HEK293 (cell line): ENCODE data around the gene GSG1L2.

Source experiments
- CTCF ChIA-PET: fragments of 350-600 bp; formaldehyde crosslinking; extraction: SDS; loops from one replicate; lab custom pipeline; 2021; ENCODE audit warnings: antibody characterized with exemption; lab: Yijun Ruan, JAX
- POLR2A ChIA-PET: fragments of 300-600 bp; formaldehyde crosslinking; extraction: SDS; loops from one replicate; lab custom pipeline; 2020; ENCODE audit warnings: antibody characterized with exemption, inconsistent platforms; lab: Yijun Ruan, JAX
- H3K27ac ChIP-seq: fragments of 200-500 bp; sonication (Bioruptor generic); 2 replicates; pipeline ENCODE4 v1.5.1; 2014; ENCODE audit warnings: low read depth, low read length, control low read depth, inconsistent platforms; ENCODE audit errors: extremely low read depth
- H3K36me3 ChIP-seq, 2 experiments: fragments of 200-500 bp in 1 of 2; sonication (Bioruptor generic) in 1 of 2; 1 replicate in 1 of 2; 2 replicates in 1 of 2; pipeline ENCODE4 v1.5.1; 2014 to 2017; ENCODE audit warnings: inconsistent platforms in 2 of 2, low read length in 2 of 2; ENCODE audit not compliant: control insufficient read depth in 2 of 2, insufficient read depth in 1 of 2
- H3K4me1 ChIP-seq: fragments of 200-500 bp; sonication (Bioruptor generic); 2 replicates; pipeline ENCODE4 v1.5.1; 2014; ENCODE audit warnings: mild to moderate bottlenecking, low read length, inconsistent platforms; ENCODE audit not compliant: control insufficient read depth, insufficient read depth
- H3K4me3 ChIP-seq: 2 replicates; pipeline ENCODE4 v1.5.1; 2011; ENCODE audit warnings: low read depth, mild to moderate bottlenecking, control low read depth, low read length, moderate library complexity
- H3K9me3 ChIP-seq: fragments of 200-500 bp; sonication (Bioruptor generic); 2 replicates; pipeline ENCODE4 v1.5.1; 2014; ENCODE audit warnings: low read depth, low read length, inconsistent platforms; ENCODE audit not compliant: control insufficient read depth, insufficient read depth
- BCL11B ChIP-seq: fragments of 450-650 bp; formaldehyde crosslinking; IDR thresholded peaks from 2 replicates; pipeline ENCODE4 v1.5.1; 2016; ENCODE audit warnings: low read depth, missing biosample characterization, missing genetic modification characterization
- GLIS1 ChIP-seq: fragments of 450-650 bp; formaldehyde crosslinking; IDR thresholded peaks from 2 replicates; pipeline ENCODE4 v1.5.1; 2016; ENCODE audit warnings: missing biosample characterization, missing genetic modification characterization
- KLF7 ChIP-seq: fragments of 450-650 bp; formaldehyde crosslinking; IDR thresholded peaks from 2 replicates; pipeline ENCODE4 v1.5.1; 2016; ENCODE audit warnings: missing biosample characterization, missing genetic modification characterization, borderline replicate concordance
- SALL2 ChIP-seq: fragments of 450-650 bp; formaldehyde crosslinking; IDR thresholded peaks from 2 replicates; pipeline ENCODE4 v1.5.0; 2017; ENCODE audit warnings: missing biosample characterization, mild to moderate bottlenecking, missing genetic modification characterization, borderline replicate concordance
- YY1 ChIP-seq: fragments of 450-650 bp; formaldehyde crosslinking; IDR thresholded peaks from 2 replicates; pipeline ENCODE4 v1.5.1; 2018; ENCODE audit warnings: missing biosample characterization, missing genetic modification characterization
- YY2 ChIP-seq: fragments of 450-650 bp; formaldehyde crosslinking; IDR thresholded peaks from 2 replicates; pipeline ENCODE4 v1.5.1; 2016; ENCODE audit warnings: missing biosample characterization, missing genetic modification characterization
- ZNF132 ChIP-seq: fragments of 450-650 bp; formaldehyde crosslinking; IDR thresholded peaks from 2 replicates; pipeline ENCODE4 v1.5.1; 2017; ENCODE audit warnings: missing biosample characterization, missing genetic modification characterization, borderline replicate concordance
- ZNF24 ChIP-seq: fragments of 450-650 bp; formaldehyde crosslinking; IDR thresholded peaks from 2 replicates; pipeline ENCODE4 v1.5.1; 2016; ENCODE audit warnings: missing biosample characterization, missing genetic modification characterization
- ZNF324 ChIP-seq: fragments of 450-650 bp; formaldehyde crosslinking; IDR thresholded peaks from 2 replicates; pipeline ENCODE4 v1.5.1; 2016; ENCODE audit warnings: missing biosample characterization, missing genetic modification characterization
- ZNF341 ChIP-seq: fragments of 450-650 bp; formaldehyde crosslinking; IDR thresholded peaks from 2 replicates; pipeline ENCODE4; 2016; ENCODE audit warnings: low read depth, missing biosample characterization, missing genetic modification characterization
- ZNF555 ChIP-seq: fragments of 450-650 bp; formaldehyde crosslinking; conservative IDR thresholded peaks from 2 replicates; pipeline ENCODE4 v1.5.1; 2017; ENCODE audit warnings: missing biosample characterization, mild to moderate bottlenecking, missing genetic modification characterization, inconsistent platforms
- ZNF561 ChIP-seq: fragments of 450-650 bp; IDR thresholded peaks from 2 replicates; pipeline ENCODE4 v1.5.1; 2018; ENCODE audit warnings: missing biosample characterization, missing genetic modification characterization, borderline replicate concordance
- ZNF629 ChIP-seq: fragments of 450-650 bp; formaldehyde crosslinking; IDR thresholded peaks from 2 replicates; pipeline ENCODE4 v1.5.1; 2017; ENCODE audit warnings: missing biosample characterization, missing genetic modification characterization
- ZNF664 ChIP-seq: fragments of 450-650 bp; formaldehyde crosslinking; IDR thresholded peaks from 2 replicates; pipeline ENCODE4 v1.5.1; 2016; ENCODE audit warnings: missing biosample characterization, missing genetic modification characterization
- ZNF677 ChIP-seq: fragments of 450-650 bp; IDR thresholded peaks from 2 replicates; pipeline ENCODE4 v1.5.0; 2018; ENCODE audit warnings: missing biosample characterization, mild to moderate bottlenecking, missing genetic modification characterization, moderate library complexity
- ZNF701 ChIP-seq: fragments of 450-650 bp; formaldehyde crosslinking; IDR thresholded peaks from 2 replicates; pipeline ENCODE4 v1.5.1; 2016; ENCODE audit warnings: missing biosample characterization, missing genetic modification characterization
- ZNF707 ChIP-seq: fragments of 450-650 bp; formaldehyde crosslinking; IDR thresholded peaks from 2 replicates; pipeline ENCODE4 v1.5.1; 2016; ENCODE audit warnings: missing biosample characterization, missing genetic modification characterization
- ZSCAN23 ChIP-seq: fragments of 450-650 bp; formaldehyde crosslinking; IDR thresholded peaks from 2 replicates; pipeline ENCODE4 v1.5.1; 2016; ENCODE audit warnings: missing biosample characterization, missing genetic modification characterization
- ZXDB ChIP-seq: fragments of 450-650 bp; formaldehyde crosslinking; IDR thresholded peaks from 2 replicates; pipeline ENCODE4 v1.5.1; 2016; ENCODE audit warnings: missing biosample characterization, missing genetic modification characterization
- TF ChIP-seq, protein P1 (sequence below): fragments of 450-650 bp; formaldehyde crosslinking; IDR thresholded peaks from 2 replicates; pipeline ENCODE4 v1.5.1; 2016; ENCODE audit warnings: missing biosample characterization, missing genetic modification characterization
- TF ChIP-seq, protein P2 (sequence below): fragments of 450-650 bp; formaldehyde crosslinking; IDR thresholded peaks from 2 replicates; pipeline ENCODE4 v1.5.1; 2016; ENCODE audit warnings: missing biosample characterization, missing genetic modification characterization
- TF ChIP-seq, protein P3 (sequence below): fragments of 450-650 bp; formaldehyde crosslinking; IDR thresholded peaks from 2 replicates; pipeline ENCODE4 v1.5.1; 2017; ENCODE audit warnings: missing biosample characterization, missing genetic modification characterization
- TF ChIP-seq, protein P4 (sequence below): fragments of 450-650 bp; formaldehyde crosslinking; IDR thresholded peaks from 2 replicates; pipeline ENCODE4 v1.5.1; 2016; ENCODE audit warnings: missing biosample characterization, missing genetic modification characterization
- TF ChIP-seq, protein P5 (sequence below): fragments of 450-650 bp; formaldehyde crosslinking; IDR thresholded peaks from 2 replicates; pipeline ENCODE4 v1.5.1; 2016; ENCODE audit warnings: missing biosample characterization, missing genetic modification characterization

Gene GSG1L2

DNA sequence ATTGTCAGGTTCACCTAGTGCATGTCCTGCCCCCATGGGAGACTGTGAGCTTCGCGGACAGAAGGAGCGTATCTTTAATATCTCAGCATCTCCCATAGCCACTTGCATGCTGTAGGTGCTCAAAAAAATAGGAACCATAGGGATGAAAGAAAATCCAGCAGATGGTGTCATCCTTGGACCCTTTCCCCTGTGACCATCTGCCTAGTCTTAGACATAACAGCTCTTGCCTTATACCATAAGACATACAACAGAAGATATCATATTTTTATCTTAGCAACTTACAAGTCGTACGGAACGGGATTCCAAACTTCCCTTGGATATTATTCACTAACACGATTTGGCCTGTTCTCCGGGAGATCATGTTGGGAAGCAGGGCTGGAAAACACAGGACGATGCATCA lies 45.0 kb downstream of the GSG1L2 start:
- Histone ChIP-seq H3K9me3 (no peaks in the 10 kb centered on the region), H3K36me3 (no peaks in the 10 kb centered on the region), H3K27ac (no peak overlapping the region), H3K4me3 (no peak overlapping the region), H3K4me1 (no peaks in the 10 kb centered on the region)
- ChIA-PET CTCF (interaction anchor here (0.7 kb wide), 1 partner anchor 339 kb away, joined by 3 read pairs; no protein-coding TSS in a partner anchor), POLR2A (no interaction called here)
- no peak for TF ChIP-seq KLF7 (tag by site-specific recombination)
- TF ChIP-seq ZNF629 (tag by site-specific recombination): no peak
- no peak for TF ChIP-seq YY2
- TF ChIP-seq ZXDB (tag by site-specific recombination): no peak
- TF ChIP-seq, protein P1, sequence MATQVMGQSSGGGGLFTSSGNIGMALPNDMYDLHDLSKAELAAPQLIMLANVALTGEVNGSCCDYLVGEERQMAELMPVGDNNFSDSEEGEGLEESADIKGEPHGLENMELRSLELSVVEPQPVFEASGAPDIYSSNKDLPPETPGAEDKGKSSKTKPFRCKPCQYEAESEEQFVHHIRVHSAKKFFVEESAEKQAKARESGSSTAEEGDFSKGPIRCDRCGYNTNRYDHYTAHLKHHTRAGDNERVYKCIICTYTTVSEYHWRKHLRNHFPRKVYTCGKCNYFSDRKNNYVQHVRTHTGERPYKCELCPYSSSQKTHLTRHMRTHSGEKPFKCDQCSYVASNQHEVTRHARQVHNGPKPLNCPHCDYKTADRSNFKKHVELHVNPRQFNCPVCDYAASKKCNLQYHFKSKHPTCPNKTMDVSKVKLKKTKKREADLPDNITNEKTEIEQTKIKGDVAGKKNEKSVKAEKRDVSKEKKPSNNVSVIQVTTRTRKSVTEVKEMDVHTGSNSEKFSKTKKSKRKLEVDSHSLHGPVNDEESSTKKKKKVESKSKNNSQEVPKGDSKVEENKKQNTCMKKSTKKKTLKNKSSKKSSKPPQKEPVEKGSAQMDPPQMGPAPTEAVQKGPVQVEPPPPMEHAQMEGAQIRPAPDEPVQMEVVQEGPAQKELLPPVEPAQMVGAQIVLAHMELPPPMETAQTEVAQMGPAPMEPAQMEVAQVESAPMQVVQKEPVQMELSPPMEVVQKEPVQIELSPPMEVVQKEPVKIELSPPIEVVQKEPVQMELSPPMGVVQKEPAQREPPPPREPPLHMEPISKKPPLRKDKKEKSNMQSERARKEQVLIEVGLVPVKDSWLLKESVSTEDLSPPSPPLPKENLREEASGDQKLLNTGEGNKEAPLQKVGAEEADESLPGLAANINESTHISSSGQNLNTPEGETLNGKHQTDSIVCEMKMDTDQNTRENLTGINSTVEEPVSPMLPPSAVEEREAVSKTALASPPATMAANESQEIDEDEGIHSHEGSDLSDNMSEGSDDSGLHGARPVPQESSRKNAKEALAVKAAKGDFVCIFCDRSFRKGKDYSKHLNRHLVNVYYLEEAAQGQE: no peak

DNA sequence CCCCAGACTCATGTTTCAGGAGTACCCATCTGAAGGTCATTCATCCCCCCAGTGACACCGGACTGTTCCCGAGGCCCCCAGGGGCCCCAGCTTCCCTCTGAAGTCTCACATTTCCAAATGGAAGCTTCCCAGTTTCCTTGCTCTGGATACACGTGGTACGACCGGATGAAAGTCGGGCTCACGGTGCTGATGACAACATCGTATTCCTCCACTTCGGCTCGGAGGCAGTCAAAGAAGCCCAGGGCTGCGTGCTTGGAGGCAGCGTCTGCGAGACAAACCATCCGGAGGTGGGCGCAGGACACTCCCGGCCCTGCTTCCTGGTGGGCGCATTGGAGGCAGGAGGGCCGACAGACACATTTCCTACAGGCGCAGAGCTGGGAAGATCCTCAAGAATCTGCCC lies 49.2 kb downstream of the GSG1L2 start:
- no peak overlapping the region for H3K27ac ChIP-seq
- H3K9me3 ChIP-seq: no peaks in the 10 kb centered on the region
- no peak for TF ChIP-seq SALL2 (tag by site-specific recombination)
- no peak for TF ChIP-seq ZNF132
- TF ChIP-seq GLIS1 (tag by site-specific recombination): no peak
- TF ChIP-seq YY1 (tag by site-specific recombination): no peak
- no peak for TF ChIP-seq BCL11B
- TF ChIP-seq ZNF701: no peak
- no peak for TF ChIP-seq ZNF324 (tag by site-specific recombination)
- H3K4me1 ChIP-seq: no peaks in the 10 kb centered on the region
- ChIA-PET POLR2A (no interaction called here), CTCF (interaction anchor here (0.6 to 1.0 kb wide), 3 partner anchors 65 to 199 kb away, joined by 3 read pairs; no protein-coding TSS in a partner anchor)
- no peaks in the 10 kb centered on the region for H3K36me3 ChIP-seq
- no peak overlapping the region for H3K4me3 ChIP-seq

DNA sequence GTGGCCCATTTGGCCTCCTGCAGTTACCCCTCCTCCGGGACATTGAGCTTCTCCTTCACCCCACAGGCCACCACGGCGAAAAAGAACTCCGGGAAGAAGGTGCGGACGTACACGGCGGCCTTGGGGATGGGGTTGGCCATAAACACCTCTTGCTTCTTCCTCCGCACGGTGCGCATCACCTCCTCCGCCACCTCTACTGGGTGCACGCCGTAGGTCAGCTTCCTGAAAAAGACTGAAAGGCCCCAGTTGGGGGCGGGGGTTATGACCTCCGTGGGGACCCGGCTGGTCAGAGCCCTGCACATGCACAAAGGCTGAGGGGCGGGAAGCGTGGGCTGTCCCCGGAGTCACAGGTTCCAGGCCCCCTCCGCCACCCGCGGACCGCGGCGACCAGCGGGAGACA lies 50.4 kb downstream of the GSG1L2 start:
- no peaks in the 10 kb centered on the region for H3K4me1 ChIP-seq
- no peaks in the 10 kb centered on the region for H3K36me3 ChIP-seq
- H3K27ac ChIP-seq: no peak overlapping the region
- no peak overlapping the region for H3K4me3 ChIP-seq
- POLR2A ChIA-PET: no interaction called here
- CTCF ChIA-PET: interaction anchor here (0.8 kb wide), 2 partner anchors 43 to 218 kb away, joined by 3 to 4 read pairs; no protein-coding TSS in a partner anchor
- no peaks in the 10 kb centered on the region for H3K9me3 ChIP-seq
- TF ChIP-seq ZNF24 (tag by site-specific recombination): no peak
- TF ChIP-seq, protein P2, sequence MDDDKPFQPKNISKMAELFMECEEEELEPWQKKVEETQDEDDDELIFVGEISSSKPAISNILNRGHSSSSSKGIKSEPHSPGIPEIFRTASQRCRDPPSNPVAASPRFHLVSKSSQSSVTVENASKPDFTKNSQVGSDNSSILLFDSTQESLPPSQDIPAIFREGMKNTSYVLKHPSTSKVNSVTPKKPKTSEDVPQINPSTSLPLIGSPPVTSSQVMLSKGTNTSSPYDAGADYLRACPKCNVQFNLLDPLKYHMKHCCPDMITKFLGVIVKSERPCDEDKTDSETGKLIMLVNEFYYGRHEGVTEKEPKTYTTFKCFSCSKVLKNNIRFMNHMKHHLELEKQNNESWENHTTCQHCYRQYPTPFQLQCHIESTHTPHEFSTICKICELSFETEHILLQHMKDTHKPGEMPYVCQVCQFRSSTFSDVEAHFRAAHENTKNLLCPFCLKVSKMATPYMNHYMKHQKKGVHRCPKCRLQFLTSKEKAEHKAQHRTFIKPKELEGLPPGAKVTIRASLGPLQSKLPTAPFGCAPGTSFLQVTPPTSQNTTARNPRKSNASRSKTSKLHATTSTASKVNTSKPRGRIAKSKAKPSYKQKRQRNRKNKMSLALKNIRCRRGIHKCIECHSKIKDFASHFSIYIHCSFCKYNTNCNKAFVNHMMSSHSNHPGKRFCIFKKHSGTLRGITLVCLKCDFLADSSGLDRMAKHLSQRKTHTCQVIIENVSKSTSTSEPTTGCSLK (tag by site-specific recombination): no peak
- TF ChIP-seq ZNF664 (tag by site-specific recombination): no peak
- no peak for TF ChIP-seq ZSCAN23
- TF ChIP-seq ZNF677 (tag by site-specific recombination): no peak
- no peak for TF ChIP-seq ZNF132
- TF ChIP-seq, protein P3, sequence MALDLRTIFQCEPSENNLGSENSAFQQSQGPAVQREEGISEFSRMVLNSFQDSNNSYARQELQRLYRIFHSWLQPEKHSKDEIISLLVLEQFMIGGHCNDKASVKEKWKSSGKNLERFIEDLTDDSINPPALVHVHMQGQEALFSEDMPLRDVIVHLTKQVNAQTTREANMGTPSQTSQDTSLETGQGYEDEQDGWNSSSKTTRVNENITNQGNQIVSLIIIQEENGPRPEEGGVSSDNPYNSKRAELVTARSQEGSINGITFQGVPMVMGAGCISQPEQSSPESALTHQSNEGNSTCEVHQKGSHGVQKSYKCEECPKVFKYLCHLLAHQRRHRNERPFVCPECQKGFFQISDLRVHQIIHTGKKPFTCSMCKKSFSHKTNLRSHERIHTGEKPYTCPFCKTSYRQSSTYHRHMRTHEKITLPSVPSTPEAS (tag by site-specific recombination): no peak
- no peak for TF ChIP-seq ZNF341
- TF ChIP-seq, protein P4, sequence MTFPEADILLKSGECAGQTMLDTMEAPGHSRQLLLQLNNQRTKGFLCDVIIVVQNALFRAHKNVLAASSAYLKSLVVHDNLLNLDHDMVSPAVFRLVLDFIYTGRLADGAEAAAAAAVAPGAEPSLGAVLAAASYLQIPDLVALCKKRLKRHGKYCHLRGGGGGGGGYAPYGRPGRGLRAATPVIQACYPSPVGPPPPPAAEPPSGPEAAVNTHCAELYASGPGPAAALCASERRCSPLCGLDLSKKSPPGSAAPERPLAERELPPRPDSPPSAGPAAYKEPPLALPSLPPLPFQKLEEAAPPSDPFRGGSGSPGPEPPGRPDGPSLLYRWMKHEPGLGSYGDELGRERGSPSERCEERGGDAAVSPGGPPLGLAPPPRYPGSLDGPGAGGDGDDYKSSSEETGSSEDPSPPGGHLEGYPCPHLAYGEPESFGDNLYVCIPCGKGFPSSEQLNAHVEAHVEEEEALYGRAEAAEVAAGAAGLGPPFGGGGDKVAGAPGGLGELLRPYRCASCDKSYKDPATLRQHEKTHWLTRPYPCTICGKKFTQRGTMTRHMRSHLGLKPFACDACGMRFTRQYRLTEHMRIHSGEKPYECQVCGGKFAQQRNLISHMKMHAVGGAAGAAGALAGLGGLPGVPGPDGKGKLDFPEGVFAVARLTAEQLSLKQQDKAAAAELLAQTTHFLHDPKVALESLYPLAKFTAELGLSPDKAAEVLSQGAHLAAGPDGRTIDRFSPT (tag by site-specific recombination): no peak
- TF ChIP-seq ZNF561: no peak
- TF ChIP-seq ZNF555 (tag by site-specific recombination): no peak
- TF ChIP-seq, protein P5, sequence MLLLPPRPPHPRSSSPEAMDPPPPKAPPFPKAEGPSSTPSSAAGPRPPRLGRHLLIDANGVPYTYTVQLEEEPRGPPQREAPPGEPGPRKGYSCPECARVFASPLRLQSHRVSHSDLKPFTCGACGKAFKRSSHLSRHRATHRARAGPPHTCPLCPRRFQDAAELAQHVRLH: no peak
- TF ChIP-seq ZNF707 (tag by site-specific recombination): no peak
